Measurements from ENCODE around the gene ZBTB16. TPM values are rescaled to one million over a fixed set of nuclear protein-coding genes. Genes with fewer than 3 reads are reported as not detected.

ZBTB16 gene
- total and polyA plus RNA-seq, 2 of the 13 experiments (the other 11 are each of a cell fraction or from before 2014, with no cell fraction given) = not detected

DNA sequence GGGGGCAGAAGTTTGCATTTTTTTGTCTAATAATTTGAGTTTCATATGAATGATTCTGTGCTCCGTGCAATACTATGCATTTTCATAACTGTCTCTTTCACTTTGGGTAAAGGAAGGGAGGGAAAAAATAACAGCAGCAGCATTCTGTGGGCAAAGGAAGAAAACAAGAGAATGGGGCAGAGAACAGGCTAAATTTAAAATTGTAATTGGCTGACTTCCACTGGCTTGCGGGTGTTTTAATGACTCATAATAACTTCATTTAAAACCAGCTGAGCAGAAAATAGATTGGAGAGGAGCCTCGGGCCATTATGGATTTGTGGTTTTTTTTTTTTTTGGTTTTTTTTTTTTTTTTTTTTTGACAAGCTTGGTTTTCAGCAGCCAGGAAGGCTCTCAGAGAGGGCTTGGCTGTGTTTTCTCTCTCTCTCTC is 107.4 kb downstream of the ZBTB16 start:
- H3K79me2 ChIP-seq (ENCODE audit: insufficient read depth, low read length) = no peaks in the 10 kb centered on the region
- TF ChIP-seq SP2 (CRISPR knock-in tag; IDR thresholded peaks at IDR 0.05) = no peak
- no peak for TF ChIP-seq ZNF441 (CRISPR knock-in tag; IDR thresholded peaks at IDR 0.05; ENCODE audit: borderline replicate concordance)
- no peak for TF ChIP-seq ZNF558 (CRISPR knock-in tag; IDR thresholded peaks at IDR 0.05; ENCODE audit: borderline replicate concordance)
- TF ChIP-seq U2AF1 (optimal IDR thresholded peaks at IDR 0.05; ENCODE audit: low read depth, low read length) = no peak
- no peak for TF ChIP-seq NFKBIZ (CRISPR knock-in tag; IDR thresholded peaks at IDR 0.05)
- TF ChIP-seq NCOA1 (CRISPR knock-in tag; IDR thresholded peaks at IDR 0.05) = no peak
- TF ChIP-seq ZNF326 (CRISPR knock-in tag; IDR thresholded peaks at IDR 0.05; ENCODE audit: borderline replicate concordance) = no peak
- TF ChIP-seq ZNF549 (CRISPR knock-in tag; IDR thresholded peaks at IDR 0.05) = no peak
- no peak for TF ChIP-seq SRSF9 (IDR thresholded peaks at IDR 0.05; ENCODE audit: borderline replicate concordance, insufficient read depth, low read depth, low read length, poor library complexity, severe bottlenecking)
- TF ChIP-seq NCOA5 (CRISPR knock-in tag; IDR thresholded peaks at IDR 0.05) = no peak
- no peak overlapping the region for H2AFZ ChIP-seq (ENCODE audit: low read length)
- H3K27me3 ChIP-seq (ENCODE audit: control insufficient read depth in 1 of 2, insufficient read depth in 2 of 2, low read length in 2 of 2) = peaks cover 0 to 24% of the 10 kb centered on the region in 2 experiments; a peak in 3 of 5 replicates
- 45% methylated on average over 3 of the region's 3 CpGs for WGBS (ENCODE audit: low lambda C conversion rate)
- H3K27ac ChIP-seq (ENCODE audit: extremely low read length, insufficient read depth, low read length) = no peak overlapping the region
- H3K36me3 ChIP-seq (replicated peaks in 1 of 2; ENCODE audit: control insufficient read depth in 1 of 2, insufficient read depth in 2 of 2, low read length in 2 of 2) = no peaks in the 10 kb centered on the region
- CTCF ChIA-PET (ENCODE audit: low intra/inter-chr PET ratio, low total read pairs) = no interaction called here
- in situ Hi-C loops (cut with HindIII; ENCODE audit: extremely low pct_ligation_motif_present, low pct_unique_long_range_greater_than_20kb) (no loop called here), intact Hi-C loops (cut with micrococcal nuclease; ENCODE audit: unreplicated experiment) (no loop called here)
- no TSS peak for BruUV-seq (replicated peaks)
- peaks cover 10% of the 10 kb centered on the region for H3K4me1 ChIP-seq (ENCODE audit: insufficient read depth, low read length)
- no peak for ATAC-seq
- H3K9ac ChIP-seq (ENCODE audit: insufficient read depth, low read depth, low read length) = no peak overlapping the region
- POLR2A ChIA-PET = no interaction called here
- no peaks in the 10 kb centered on the region for H3K9me3 ChIP-seq (ENCODE audit: low read length)
- no peak for FAIRE-seq
- no peaks in the 10 kb centered on the region for H4K20me1 ChIP-seq (ENCODE audit: insufficient read depth, low read length)
- no peak overlapping the region for H3K4me2 ChIP-seq (ENCODE audit: low read depth, low read length)
- DNase-seq (ENCODE audit: low spot score) = no peak
- no peak overlapping the region for H3K4me3 ChIP-seq (replicated peaks in 1 of 3; ENCODE audit: insufficient read depth in 1 of 3, low read depth in 2 of 3, low read length in 3 of 3)

DNA sequence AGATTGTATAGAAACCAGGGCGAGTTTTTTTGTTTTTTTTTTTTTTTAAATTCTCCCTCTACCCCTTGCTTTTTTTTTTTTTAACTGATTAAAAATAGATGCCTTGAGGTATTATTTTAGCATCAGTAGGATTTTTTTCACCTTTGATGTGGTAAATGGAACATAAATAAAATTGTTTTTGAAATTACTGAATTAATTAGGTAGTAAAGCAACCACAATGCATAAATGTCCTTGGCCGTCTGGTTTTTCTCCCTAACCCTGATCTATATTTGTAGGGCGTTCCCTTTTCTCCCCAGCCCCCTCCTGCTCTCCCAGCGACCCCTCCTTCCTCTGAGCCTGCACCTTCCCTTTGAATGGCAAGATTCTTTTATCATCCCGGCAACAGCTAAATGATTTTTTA is 107.8 kb downstream of the ZBTB16 start:
- intact Hi-C loops (cut with micrococcal nuclease; ENCODE audit: unreplicated experiment) (no loop called here), in situ Hi-C loops (cut with HindIII; ENCODE audit: extremely low pct_ligation_motif_present, low pct_unique_long_range_greater_than_20kb) (no loop called here)
- ChIA-PET CTCF (ENCODE audit: low intra/inter-chr PET ratio, low total read pairs) (no interaction called here), POLR2A (no interaction called here)
- H3K9ac ChIP-seq (ENCODE audit: insufficient read depth, low read depth, low read length) = no peak overlapping the region
- H3K4me3 ChIP-seq (replicated peaks in 1 of 3; ENCODE audit: insufficient read depth in 1 of 3, low read depth in 2 of 3, low read length in 3 of 3) = no peak overlapping the region
- DNase-seq (ENCODE audit: low spot score) (no peak), ATAC-seq (no peak), FAIRE-seq (no peak)
- H3K36me3 ChIP-seq (replicated peaks in 1 of 2; ENCODE audit: control insufficient read depth in 1 of 2, insufficient read depth in 2 of 2, low read length in 2 of 2) = no peaks in the 10 kb centered on the region
- H2AFZ ChIP-seq (ENCODE audit: low read length) = no peak overlapping the region
- peaks cover 10% of the 10 kb centered on the region for H3K4me1 ChIP-seq (ENCODE audit: insufficient read depth, low read length)
- H3K4me2 ChIP-seq (ENCODE audit: low read depth, low read length) = no peak overlapping the region
- WGBS (ENCODE audit: low lambda C conversion rate) = 11% methylated on average over 5 of the region's 5 CpGs
- TF ChIP-seq ZNF552 (CRISPR knock-in tag; IDR thresholded peaks at IDR 0.05; ENCODE audit: borderline replicate concordance) (no peak), ZFP37 (CRISPR knock-in tag; IDR thresholded peaks at IDR 0.05; ENCODE audit: borderline replicate concordance) (no peak), TP53 (CRISPR knock-in tag; conservative IDR thresholded peaks at IDR 0.05) (no peak), MAFF (IDR thresholded peaks at IDR 0.05; ENCODE audit: low read depth, low read length) (no peak), NR2F6 (IDR thresholded peaks at IDR 0.05) (no peak), NR2F6 (CRISPR knock-in tag; IDR thresholded peaks at IDR 0.05) (no peak), ZNF816 (CRISPR knock-in tag; IDR thresholded peaks at IDR 0.05; ENCODE audit: borderline replicate concordance) (no peak), ZNF615 (CRISPR knock-in tag; IDR thresholded peaks at IDR 0.05; ENCODE audit: borderline replicate concordance) (no peak), PPARG (CRISPR knock-in tag; conservative IDR thresholded peaks at IDR 0.05) (no peak), FOXJ3 (CRISPR knock-in tag; IDR thresholded peaks at IDR 0.05; ENCODE audit: borderline replicate concordance) (no peak), SUZ12 (IDR thresholded peaks at IDR 0.05; ENCODE audit: low read depth, low read length) (no peak), ONECUT2 (CRISPR knock-in tag; IDR thresholded peaks at IDR 0.05) (no peak)
- no peaks in the 10 kb centered on the region for H3K79me2 ChIP-seq (ENCODE audit: insufficient read depth, low read length)
- H4K20me1 ChIP-seq (ENCODE audit: insufficient read depth, low read length) = no peaks in the 10 kb centered on the region
- no peak overlapping the region for H3K27ac ChIP-seq (ENCODE audit: extremely low read length, insufficient read depth, low read length)
- BruUV-seq (replicated peaks) = no TSS peak
- H3K9me3 ChIP-seq (ENCODE audit: low read length) = no peaks in the 10 kb centered on the region
- peaks cover 0 to 28% of the 10 kb centered on the region in 2 experiments; a peak in 3 of 5 replicates for H3K27me3 ChIP-seq (ENCODE audit: control insufficient read depth in 1 of 2, insufficient read depth in 2 of 2, low read length in 2 of 2)

All from HepG2 (cell line).